OCI-LY1 (cell line): ENCODE measurements around the gene MBOAT1.

Source experiments
- EZH2 ChIP-seq: fragments of 200-600 bp; sonication (generic), shearing (Covaris generic); IDR thresholded peaks from 2 replicates; pipeline ENCODE4 v1.8.0; 2017; ENCODE audit warnings: borderline replicate concordance, mixed run types, mild to moderate bottlenecking, antibody characterized with exemption, low read length, moderate library complexity, mixed read lengths
- TF ChIP-seq, protein P1 (sequence below): fragments of 200-600 bp; sonication (generic), shearing (Covaris generic); IDR thresholded peaks from 2 replicates; pipeline ENCODE4 v1.5.1; 2017; ENCODE audit warnings: mild to moderate bottlenecking, antibody characterized with exemption, low read length, moderate library complexity, mixed read lengths

DNA sequence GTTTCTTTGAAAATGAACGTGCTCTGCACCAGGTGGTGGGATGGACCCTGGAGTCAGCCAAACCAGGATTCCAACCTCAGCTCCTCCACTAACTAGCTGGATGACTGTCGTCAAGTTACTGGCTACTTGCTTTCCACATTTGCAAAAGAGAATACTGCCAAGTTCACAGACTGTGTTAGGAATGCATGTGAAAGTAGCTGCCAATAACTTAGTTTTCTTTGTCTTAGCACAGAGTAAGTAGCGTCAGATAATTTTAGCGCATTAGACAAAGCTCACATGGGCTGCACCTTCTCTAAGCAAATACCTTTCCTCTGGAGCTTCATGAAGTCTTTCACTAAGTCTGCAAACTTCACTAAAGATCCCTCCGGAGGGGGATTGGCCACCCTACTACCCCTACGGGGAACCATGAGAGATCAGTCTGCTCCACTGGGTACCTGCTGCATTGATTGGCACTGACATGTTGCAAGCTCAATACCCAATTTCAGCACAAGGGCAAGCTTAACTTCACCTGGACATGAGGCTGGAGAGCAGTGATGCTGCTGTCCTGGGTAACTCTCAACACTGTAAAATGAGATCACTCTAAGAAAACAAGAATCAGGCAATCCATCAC, 113.9 kb downstream of the MBOAT1 start:
- no peak for TF ChIP-seq EZH2
- TF ChIP-seq, protein P1, sequence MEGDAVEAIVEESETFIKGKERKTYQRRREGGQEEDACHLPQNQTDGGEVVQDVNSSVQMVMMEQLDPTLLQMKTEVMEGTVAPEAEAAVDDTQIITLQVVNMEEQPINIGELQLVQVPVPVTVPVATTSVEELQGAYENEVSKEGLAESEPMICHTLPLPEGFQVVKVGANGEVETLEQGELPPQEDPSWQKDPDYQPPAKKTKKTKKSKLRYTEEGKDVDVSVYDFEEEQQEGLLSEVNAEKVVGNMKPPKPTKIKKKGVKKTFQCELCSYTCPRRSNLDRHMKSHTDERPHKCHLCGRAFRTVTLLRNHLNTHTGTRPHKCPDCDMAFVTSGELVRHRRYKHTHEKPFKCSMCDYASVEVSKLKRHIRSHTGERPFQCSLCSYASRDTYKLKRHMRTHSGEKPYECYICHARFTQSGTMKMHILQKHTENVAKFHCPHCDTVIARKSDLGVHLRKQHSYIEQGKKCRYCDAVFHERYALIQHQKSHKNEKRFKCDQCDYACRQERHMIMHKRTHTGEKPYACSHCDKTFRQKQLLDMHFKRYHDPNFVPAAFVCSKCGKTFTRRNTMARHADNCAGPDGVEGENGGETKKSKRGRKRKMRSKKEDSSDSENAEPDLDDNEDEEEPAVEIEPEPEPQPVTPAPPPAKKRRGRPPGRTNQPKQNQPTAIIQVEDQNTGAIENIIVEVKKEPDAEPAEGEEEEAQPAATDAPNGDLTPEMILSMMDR = no peak
